Heart right ventricle (tissue), 16 donors: ENCODE results near the gene CDC45. TPM values are rescaled to one million over a fixed set of nuclear protein-coding genes. Genes with fewer than 3 reads are reported as not detected.
"Not testable (repeated sequence)": the region's sequence is repeated elsewhere in the genome, so short reads cannot be mapped to it uniquely, and the experiment has no call there.

ENCODE experiments used
- ATAC-seq, 8 donors: fragments of 200-7000 bp; cut with Tn5 transposase; one replicate each; pipeline ENCODE4 v1.9.1; 2020; ENCODE audit warnings: mild to moderate bottlenecking in 8 of 8, moderate library complexity in 8 of 8, moderate number of reproducible peaks in 1 of 8
- DNase-seq, 2 donors: peaks; one replicate each; pipeline ENCODE4 v3.0.0-alpha.2; 2020
- H3K27ac ChIP-seq, 10 donors: fragments of 200-600 bp; sonication (generic) in 2 of 10; one replicate each; pipeline versions ENCODE4 v1.5.0 to v1.8.0; 2020 to 2022; ENCODE audit warnings: mild to moderate bottlenecking in 3 of 10
- H3K27me3 ChIP-seq, 7 donors: fragments of 200-600 bp; one replicate each; pipeline ENCODE4 v1.8.0; 2021 to 2022; ENCODE audit warnings: mild to moderate bottlenecking in 2 of 7
- H3K36me3 ChIP-seq, 9 donors: fragments of 200-600 bp; sonication (generic) in 1 of 9; one replicate each; pipeline versions ENCODE4 v1.5.0 to v1.8.0; 2020 to 2022; ENCODE audit warnings: mild to moderate bottlenecking in 2 of 9
- H3K4me1 ChIP-seq, 9 donors: fragments of 200-600 bp; sonication (generic) in 1 of 9; one replicate each; pipeline versions ENCODE4 v1.5.0 to v1.8.0; 2020 to 2022; ENCODE audit warnings: mild to moderate bottlenecking in 4 of 9
- H3K4me3 ChIP-seq, 10 donors: fragments of 200-600 bp; sonication (generic) in 2 of 10; one replicate each; pipeline versions ENCODE4 v1.5.0 to v1.8.0; 2020 to 2022; ENCODE audit warnings: mild to moderate bottlenecking in 7 of 10, moderate library complexity in 2 of 10
- H3K9me3 ChIP-seq, 11 donors: fragments of 200-600 bp in 10 of 11; sonication (generic) in 2 of 11; one replicate each; pipeline versions ENCODE4 v1.5.0 to v1.8.0; 2013 to 2022; ENCODE audit warnings: mild to moderate bottlenecking in 2 of 11, control low read depth in 1 of 11, moderate library complexity in 1 of 11
- CTCF ChIP-seq, 9 donors: fragments of 200-600 bp; sonication (generic) in 2 of 9; IDR thresholded peaks; one replicate each; pipeline versions ENCODE4 v1.5.0 to v1.8.0; 2021 to 2022; ENCODE audit warnings: antibody characterized with exemption in 9 of 9, mild to moderate bottlenecking in 5 of 9, moderate library complexity in 1 of 9
- WGBS, 2 donors: extraction: QIAGEN DNeasy Blood & Tissue Kit; methylation state at CpG; one replicate each; pipeline ENCODE4 v1.1.7; 2013; ENCODE audit warnings: inconsistent platforms in 1 of 2; 5-methylcytosine and 5-hydroxymethylcytosine counted together
- intact Hi-C, 10 donors: fragments of 100-400 bp; cut with DNase I; formaldehyde crosslinking; loops; one replicate each; pipeline versions ENCODE4 v1.11.1 to v1.14.2; 2022
- polyA plus RNA-seq, 2 donors: library from polyadenylated mRNA; stranded (reverse); fragments of 200-250 nt; gene quantifications; one replicate each; pipeline ENCODE4 v1.2.3, GENCODE V29; 2013
- total RNA-seq, 10 donors: library from RNA; stranded (reverse); fragmentation: NEBNext Ultra II Directional in 3 of 10; extraction: Animal tissue kit (Norgen Biotek cat#: 25700) in 3 of 10; gene quantifications; one replicate each; pipeline versions ENCODE4 v1.2.1 to v1.2.4, GENCODE V29; 2021 to 2023
- donor health status: Arrhythmogenic right ventricular cardiomyopathy.
- donor health status: ischemic (EF 13 %, LVEDD 7.1; RV severe dilation, severe dysfunction).
- donor health status: healthy with polysubstance abuse.
- donor health status: DM: no; HTN: yes; CAD: no.
- donor health status: DM: no; HTN: no; CAD: no.
- donor health status: ischemic (EF 25% LVEDD 6.9; RV normal size, moderate dysfunction).
- donor health status: ischemic (EF 25% LVEDD 5.7; RV mildly dilated, moderate dysfunction).
- donor health status: healthy.
- donor health status: DM: yes; HTN: yes; CAD: no.
- donor health status: Ischemic cardiomyopathy.
- donor health status: ischemic (EF 35%, LVEDD 5.7; RV mildly dilated, moderate dysfunction).
- donor health status: nonischemic (EF 11% LVEDD 7.7; RV severe dilation, severe dysfunction).
- donor health status: DM: yes; HTN: yes; CAD: no.
- donor health status: PGD.
- donor health status: ischemic (EF 29% LVEDD 5.4; RV normal size, mild dysfunction).
- donor health status: nonischemic (EF 23%, LVEDD 6.1; RV moderate dilation, normal function).

Gene CDC45
- total and polyA plus RNA-seq, 12 donors = 0.15 to 3.4 (median 0.57) TPM; not detected in 4

- Histone ChIP-seq H3K9me3 (no peaks in the 10 kb centered on the region), H3K27ac (no peak overlapping the region), H3K27me3 (peaks cover 0 to 3% (median 0%) of the 10 kb centered on the region in 7 donors), H3K4me3 (no peak overlapping the region), H3K4me1 (peaks cover 0 to 7% (median 0%) of the 10 kb centered on the region in 9 donors), H3K36me3 (no peaks in the 10 kb centered on the region)
- intact Hi-C loops = no loop called here
- ATAC-seq (peak; percentile 23 to 92 (median 68)), DNase-seq (no peak)
- WGBS, 2 donors = 69 to 76% methylated on average over 16 of the region's 16 CpGs
- TF ChIP-seq CTCF (IDR thresholded peaks at IDR 0.05) = peak in 1 of 9 donors; percentile 9
Observed at GRCh38 chr22:19543970-19544708, 64.4 kb downstream of the CDC45 start.

DNA sequence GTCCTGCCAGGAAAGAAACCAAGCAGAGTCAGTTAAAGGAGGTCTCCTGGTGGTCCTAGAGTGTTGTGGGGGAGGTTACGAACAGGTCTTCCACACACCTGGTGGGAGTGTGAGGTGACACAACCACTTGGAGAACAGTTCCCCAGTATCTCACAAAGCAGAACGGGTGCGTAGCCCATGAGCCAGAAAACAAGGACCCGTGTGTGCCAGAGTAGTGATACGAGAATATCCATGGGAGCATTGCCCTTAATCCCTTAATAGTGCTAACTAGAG, 66.2 kb downstream of the CDC45 start:
- intact Hi-C loops = no loop called here
- DNase-seq = no peak
- ATAC-seq = no peak
- TF ChIP-seq CTCF (IDR thresholded peaks at IDR 0.05) = no peak
- peaks cover 0 to 7% (median 0%) of the 10 kb centered on the region in 9 donors for H3K4me1 ChIP-seq
- H3K4me3 ChIP-seq = no peak overlapping the region
- H3K9me3 ChIP-seq = no peaks in the 10 kb centered on the region
- no peak overlapping the region for H3K27ac ChIP-seq
- peaks cover 0 to 3% (median 0%) of the 10 kb centered on the region in 7 donors for H3K27me3 ChIP-seq
- WGBS, 2 donors = 84 to 87% methylated on average over 5 of the region's 5 CpGs
- H3K36me3 ChIP-seq = no peaks in the 10 kb centered on the region

DNA sequence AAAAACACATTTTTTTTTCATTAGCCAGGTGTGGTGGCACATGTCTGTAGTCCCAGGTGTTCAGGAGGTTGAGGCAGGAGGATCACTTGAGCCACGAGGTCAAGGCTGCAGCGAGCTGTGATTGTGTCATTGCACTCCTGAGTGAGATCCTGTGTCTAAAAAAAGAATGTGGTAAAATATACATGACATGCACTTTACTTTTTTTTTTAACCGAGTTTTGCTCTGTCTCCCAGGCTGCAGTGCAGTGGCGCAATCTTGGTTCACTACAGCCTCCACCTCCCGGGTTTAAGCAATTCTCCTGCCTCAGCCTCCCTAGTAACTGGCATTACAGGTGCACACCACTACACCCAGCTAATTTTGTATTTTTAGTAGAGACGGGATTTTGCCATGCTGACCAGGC, 67.0 kb downstream of the CDC45 start:
- no peaks in the 10 kb centered on the region for H3K36me3 ChIP-seq
- 70 to 71% methylated on average over 6 of the region's 6 CpGs for WGBS, 2 donors
- peaks cover 0 to 3% (median 0%) of the 10 kb centered on the region in 7 donors for H3K27me3 ChIP-seq
- no peak for TF ChIP-seq CTCF (IDR thresholded peaks at IDR 0.05)
- no peak overlapping the region for H3K4me3 ChIP-seq
- H3K27ac ChIP-seq = no peak overlapping the region
- H3K4me1 ChIP-seq = peaks cover 0 to 7% (median 0%) of the 10 kb centered on the region in 9 donors
- H3K9me3 ChIP-seq = no peaks in the 10 kb centered on the region
- DNase-seq = no peak
- intact Hi-C loops = no loop called here
- no peak for ATAC-seq

- Histone ChIP-seq H3K36me3 (no peaks in the 10 kb centered on the region), H3K9me3 (peaks cover 0 to 6% (median 0%) of the 10 kb centered on the region in 11 donors), H3K27ac (no peak overlapping the region), H3K27me3 (peaks cover 0 to 3% (median 0%) of the 10 kb centered on the region in 7 donors), H3K4me1 (peaks cover 0 to 7% (median 0%) of the 10 kb centered on the region in 9 donors), H3K4me3 (no peak overlapping the region)
- intact Hi-C loops = no loop called here
- ATAC-seq (no peak), DNase-seq (no peak)
- TF ChIP-seq CTCF (IDR thresholded peaks at IDR 0.05) = no peak
- WGBS, 2 donors = 89 to 91% methylated on average over 8 of the region's 8 CpGs
Observed at GRCh38 chr22:19547620-19548019, 67.9 kb downstream of the CDC45 start.

GRCh38 chr22:19548427-19548826, 68.7 kb downstream of the CDC45 start:
- H3K36me3 ChIP-seq, H3K4me1 ChIP-seq, H3K27me3 ChIP-seq, intact Hi-C loops, ATAC-seq, H3K27ac ChIP-seq, H3K4me3 ChIP-seq, DNase-seq: not testable (repeated sequence)
- 88 to 93% methylated on average over 5 of the region's 5 CpGs for WGBS, 2 donors
- H3K9me3 ChIP-seq = peaks cover 0 to 12% (median 0%) of the 10 kb centered on the region in 11 donors
